Stimulated activated memory B cell treated with anti-CD40 and anti-IgM and Interleukin-4, amounts not matched to agents 10 μg/mL and 1 μg/mL and 100 μg/mL, for 72 hours (primary cell): ENCODE measurements around the gene ARHGAP10.
A peak's percentile ranks its signal among the peaks of the same experiment; 100 is the strongest.

Experiments
- ATAC-seq: fragments of 150-1000 bp; cut with Tn5 transposase; 2 replicates; pipeline ENCODE4 v1.10.0; 2021
- H3K27ac Mint-ChIP-seq: one replicate; pipeline ENCODE4 v1.8.0; 2022; ENCODE audit warnings: mild to moderate bottlenecking, mixed read lengths
- H3K27me3 Mint-ChIP-seq: one replicate; pipeline ENCODE4 v1.8.0; 2022; ENCODE audit warnings: mixed read lengths
- H3K36me3 Mint-ChIP-seq: one replicate; pipeline ENCODE4 v1.8.0; 2022; ENCODE audit warnings: mixed read lengths
- H3K4me1 Mint-ChIP-seq: one replicate; pipeline ENCODE4 v1.8.0; 2022; ENCODE audit warnings: mixed read lengths
- H3K4me3 Mint-ChIP-seq: one replicate; pipeline ENCODE4 v1.8.0; 2022; ENCODE audit warnings: mild to moderate bottlenecking, moderate library complexity, mixed read lengths
- H3K9me3 Mint-ChIP-seq: one replicate; pipeline ENCODE4 v1.8.0; 2022; ENCODE audit warnings: mixed read lengths

Gene ARHGAP10

GRCh38 chr4:147731580-147732517, at the start of gene ARHGAP10:
Gene ARHGAP10 (plus strand): TSS chr4:147732088. CDS start chr4:147732302, 214 bp downstream.
- Mint-ChIP-seq H3K36me3 (no peaks in the 10 kb centered on the region), H3K4me1 (peaks cover 22% of the 10 kb centered on the region), H3K27ac (peak within 1 kb of the TSS; percentile 69), H3K4me3 (peak within 1 kb of the TSS; percentile 89), H3K9me3 (no peaks in the 10 kb centered on the region), H3K27me3 (peaks cover 66% of the 10 kb centered on the region)
- peak; percentile 82 for ATAC-seq

- H3K27ac Mint-ChIP-seq: peak overlapping the region; percentile 96
- H3K4me1 Mint-ChIP-seq: peaks cover 26% of the 10 kb centered on the region
- no peak for ATAC-seq
- peaks cover 23% of the 10 kb centered on the region for H3K36me3 Mint-ChIP-seq
- no peaks in the 10 kb centered on the region for H3K27me3 Mint-ChIP-seq
- peak overlapping the region; percentile 89 for H3K4me3 Mint-ChIP-seq
- no peaks in the 10 kb centered on the region for H3K9me3 Mint-ChIP-seq
Measured at GRCh38 chr4:147682755-147683154, 49.1 kb upstream of the ARHGAP10 start.

GRCh38 chr4:147683188-147683591, 48.7 kb upstream of the ARHGAP10 start:
- H3K4me3 Mint-ChIP-seq: peak overlapping the region; percentile 89
- H3K9me3 Mint-ChIP-seq: no peaks in the 10 kb centered on the region
- ATAC-seq: no peak
- H3K36me3 Mint-ChIP-seq: peaks cover 18% of the 10 kb centered on the region
- H3K27me3 Mint-ChIP-seq: no peaks in the 10 kb centered on the region
- H3K4me1 Mint-ChIP-seq: peaks cover 26% of the 10 kb centered on the region
- peak overlapping the region; percentile 96 for H3K27ac Mint-ChIP-seq

- Mint-ChIP-seq H3K27me3 (no peaks in the 10 kb centered on the region), H3K36me3 (peaks cover 14% of the 10 kb centered on the region), H3K9me3 (no peaks in the 10 kb centered on the region), H3K27ac (peak within 1 kb of the TSS; percentile 96), H3K4me3 (peak within 1 kb of the TSS; percentile 89), H3K4me1 (peaks cover 26% of the 10 kb centered on the region)
- peak; percentile 100 for ATAC-seq
Measured at GRCh38 chr4:147683717-147684700, 47.9 kb upstream of the ARHGAP10 start, which contains the start of gene PRMT9. Gene PRMT9 (minus strand): TSS chr4:147684163. CDS start chr4:147683987, 176 bp downstream.

- no peak overlapping the region for H3K4me3 Mint-ChIP-seq
Measured at GRCh38 chr4:147689067-147689466, 42.8 kb upstream of the ARHGAP10 start.

GRCh38 chr4:147691820-147692219, 40.1 kb upstream of the ARHGAP10 start:
- no peak overlapping the region for H3K4me3 Mint-ChIP-seq
- no peaks in the 10 kb centered on the region for H3K36me3 Mint-ChIP-seq
- no peak overlapping the region for H3K27ac Mint-ChIP-seq
- no peaks in the 10 kb centered on the region for H3K4me1 Mint-ChIP-seq
- H3K27me3 Mint-ChIP-seq: peaks cover 41% of the 10 kb centered on the region
- no peak for ATAC-seq
- no peaks in the 10 kb centered on the region for H3K9me3 Mint-ChIP-seq

More at GRCh38 chr4:147689067-147689466, 42.8 kb upstream of the ARHGAP10 start:
- no peak for ATAC-seq
- Mint-ChIP-seq H3K4me1 (no peaks in the 10 kb centered on the region), H3K27ac (no peak overlapping the region), H3K27me3 (peaks cover 29% of the 10 kb centered on the region), H3K9me3 (no peaks in the 10 kb centered on the region), H3K36me3 (no peaks in the 10 kb centered on the region)

GRCh38 chr4:147693218-147693617, 38.7 kb upstream of the ARHGAP10 start:
- no peaks in the 10 kb centered on the region for H3K36me3 Mint-ChIP-seq
- no peak for ATAC-seq
- H3K9me3 Mint-ChIP-seq: peaks cover 3% of the 10 kb centered on the region
- no peak overlapping the region for H3K27ac Mint-ChIP-seq
- H3K4me1 Mint-ChIP-seq: no peaks in the 10 kb centered on the region
- peaks cover 51% of the 10 kb centered on the region for H3K27me3 Mint-ChIP-seq
- no peak overlapping the region for H3K4me3 Mint-ChIP-seq

GRCh38 chr4:147696866-147697265, 35.0 kb upstream of the ARHGAP10 start:
- peaks cover 41% of the 10 kb centered on the region for H3K27me3 Mint-ChIP-seq
- H3K4me3 Mint-ChIP-seq: no peak overlapping the region
- ATAC-seq: no peak
- H3K4me1 Mint-ChIP-seq: no peaks in the 10 kb centered on the region
- no peak overlapping the region for H3K27ac Mint-ChIP-seq
- peaks cover 6% of the 10 kb centered on the region for H3K9me3 Mint-ChIP-seq
- no peaks in the 10 kb centered on the region for H3K36me3 Mint-ChIP-seq

- Mint-ChIP-seq H3K27me3 (peaks cover 15% of the 10 kb centered on the region), H3K27ac (no peak overlapping the region), H3K4me1 (peaks cover 6% of the 10 kb centered on the region), H3K36me3 (no peaks in the 10 kb centered on the region), H3K4me3 (no peak overlapping the region), H3K9me3 (peaks cover 2% of the 10 kb centered on the region)
- ATAC-seq: no peak
Measured at GRCh38 chr4:147704846-147705245, 27.0 kb upstream of the ARHGAP10 start.

- no peaks in the 10 kb centered on the region for H3K36me3 Mint-ChIP-seq
- no peak overlapping the region for H3K27ac Mint-ChIP-seq
- H3K27me3 Mint-ChIP-seq: peaks cover 11% of the 10 kb centered on the region
- no peak overlapping the region for H3K4me3 Mint-ChIP-seq
- H3K9me3 Mint-ChIP-seq: no peaks in the 10 kb centered on the region
- H3K4me1 Mint-ChIP-seq: peaks cover 6% of the 10 kb centered on the region
- no peak for ATAC-seq
Measured at GRCh38 chr4:147707892-147708672, 23.8 kb upstream of the ARHGAP10 start.

GRCh38 chr4:147709999-147710398, 21.9 kb upstream of the ARHGAP10 start:
- Mint-ChIP-seq H3K36me3 (no peaks in the 10 kb centered on the region), H3K4me1 (peaks cover 6% of the 10 kb centered on the region), H3K27me3 (peaks cover 19% of the 10 kb centered on the region), H3K4me3 (no peak overlapping the region), H3K9me3 (no peaks in the 10 kb centered on the region), H3K27ac (no peak overlapping the region)
- ATAC-seq: no peak

GRCh38 chr4:147714575-147715401, 17.1 kb upstream of the ARHGAP10 start:
- Mint-ChIP-seq H3K9me3 (no peaks in the 10 kb centered on the region), H3K36me3 (no peaks in the 10 kb centered on the region), H3K4me3 (no peak overlapping the region)

GRCh38 chr4:147717878-147718277, 14.0 kb upstream of the ARHGAP10 start:
- Mint-ChIP-seq H3K9me3 (no peaks in the 10 kb centered on the region), H3K27ac (no peak overlapping the region), H3K4me3 (no peak overlapping the region), H3K36me3 (no peaks in the 10 kb centered on the region), H3K4me1 (no peaks in the 10 kb centered on the region), H3K27me3 (peaks cover 27% of the 10 kb centered on the region)
- ATAC-seq: no peak

More at GRCh38 chr4:147714575-147715401, 17.1 kb upstream of the ARHGAP10 start:
- no peaks in the 10 kb centered on the region for H3K4me1 Mint-ChIP-seq
- peaks cover 27% of the 10 kb centered on the region for H3K27me3 Mint-ChIP-seq
- no peak for ATAC-seq
- H3K27ac Mint-ChIP-seq: no peak overlapping the region

GRCh38 chr4:147723326-147723725, 8.6 kb upstream of the ARHGAP10 start:
- Mint-ChIP-seq H3K27ac (no peak overlapping the region), H3K4me1 (no peaks in the 10 kb centered on the region), H3K27me3 (peaks cover 9% of the 10 kb centered on the region), H3K36me3 (no peaks in the 10 kb centered on the region), H3K4me3 (no peak overlapping the region), H3K9me3 (no peaks in the 10 kb centered on the region)
- ATAC-seq: no peak
